Measurements from ENCODE around the gene NFIB. TPM values are rescaled to one million over a fixed set of nuclear protein-coding genes. Genes with fewer than 3 reads are reported as not detected.
A peak's percentile ranks its signal among the peaks of the same experiment; 100 is the strongest.

The NFIB gene
- 1.0 and 3.6 TPM in 2 replicates for total RNA-seq (2014; rRNA removed; shearing (Covaris generic); ENCODE audit: low replicate concordance)

- H3K27me3 ChIP-seq (ENCODE audit: low read length): no peaks in the 10 kb centered on the region
- peak within 1 kb of the TSS; percentile 72 for H3K9ac ChIP-seq (ENCODE audit: low read length)
Measured at GRCh38 chr9:14313951-14314423, at the start of gene NFIB. TSS of gene NFIB (minus strand) at chr9:14314141. CDS start at chr9:14313511, 630 bp downstream.

DNA sequence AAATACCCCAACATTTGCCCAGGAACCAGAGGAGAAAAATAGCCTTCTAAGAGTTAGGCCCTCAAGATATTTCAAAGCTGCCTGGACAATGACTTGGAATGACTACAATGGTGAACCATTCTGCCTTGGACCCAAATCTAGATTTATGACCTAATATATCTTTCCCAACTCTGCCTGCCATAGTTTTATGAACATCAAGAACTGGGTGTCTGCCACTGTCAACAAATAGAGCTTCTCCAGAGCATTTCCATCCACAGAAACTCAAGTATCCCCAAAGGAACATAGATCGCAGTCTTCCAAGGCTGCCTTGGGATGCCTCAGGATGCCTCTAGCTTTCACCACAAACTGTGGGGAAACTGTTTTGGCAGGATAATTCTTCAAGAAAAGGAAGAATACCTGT lies 48.2 kb upstream of the NFIB start:
- Histone ChIP-seq H3K4me1 (ENCODE audit: low read length) (no peaks in the 10 kb centered on the region), H3K9me3 (ENCODE audit: low read length) (no peaks in the 10 kb centered on the region), H3K36me3 (ENCODE audit: insufficient read depth, low read length) (no peaks in the 10 kb centered on the region), H3K27ac (ENCODE audit: low read length) (no peak overlapping the region), H3K4me2 (ENCODE audit: low read depth, low read length, poor library complexity, severe bottlenecking) (no peak overlapping the region), H3K27me3 (ENCODE audit: low read length) (no peaks in the 10 kb centered on the region), H3K79me2 (ENCODE audit: low read length) (no peaks in the 10 kb centered on the region), H4K20me1 (ENCODE audit: insufficient read depth, low read depth, low read length) (no peaks in the 10 kb centered on the region), H3K9me2 (replicated peaks; ENCODE audit: insufficient read depth, low read length) (no peaks in the 10 kb centered on the region), H3K9ac (ENCODE audit: low read length) (no peak overlapping the region), H2AFZ (ENCODE audit: low read length) (no peak overlapping the region), H3K4me3 (ENCODE audit: low read length) (no peak overlapping the region)
- DNase-seq: no peak

More at GRCh38 chr9:14313951-14314423, at the start of gene NFIB:
- Histone ChIP-seq H3K4me2 (ENCODE audit: low read depth, low read length, poor library complexity, severe bottlenecking) (peak within 1 kb of the TSS; percentile 69), H3K27ac (ENCODE audit: low read length) (no peak within 1 kb of the TSS), H3K4me1 (ENCODE audit: low read length) (peaks cover 46% of the 10 kb centered on the region), H3K9me3 (ENCODE audit: low read length) (no peaks in the 10 kb centered on the region), H3K36me3 (ENCODE audit: insufficient read depth, low read length) (no peaks in the 10 kb centered on the region), H2AFZ (ENCODE audit: low read length) (peak within 1 kb of the TSS; percentile 77; the same call in 1 of the 2 replicates), H3K79me2 (ENCODE audit: low read length) (no peaks in the 10 kb centered on the region), H4K20me1 (ENCODE audit: insufficient read depth, low read depth, low read length) (no peaks in the 10 kb centered on the region), H3K9me2 (replicated peaks; ENCODE audit: insufficient read depth, low read length) (no peaks in the 10 kb centered on the region), H3K4me3 (ENCODE audit: low read length) (peak within 1 kb of the TSS; percentile 59)
- no peak for DNase-seq

DNA sequence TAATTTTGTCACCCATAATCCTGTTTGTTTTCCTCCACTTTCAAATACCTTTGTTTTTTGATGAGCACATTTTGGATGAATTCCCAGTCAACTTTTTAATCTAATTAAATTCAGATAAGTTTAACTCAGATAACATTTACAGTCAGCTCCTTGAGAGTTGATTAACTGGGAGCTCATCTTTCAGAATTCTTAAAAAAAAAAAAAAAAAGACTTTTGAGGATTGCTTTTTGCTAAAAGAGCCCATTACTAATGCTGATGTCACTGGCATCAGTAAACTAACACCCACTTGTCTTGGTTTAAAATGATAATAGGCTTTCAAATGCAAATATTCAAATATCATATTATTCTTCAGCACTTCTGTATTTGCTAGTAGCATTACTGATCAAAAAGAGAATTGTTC lies 47.1 kb upstream of the NFIB start:
- H3K9me2 ChIP-seq (replicated peaks; ENCODE audit: insufficient read depth, low read length): no peaks in the 10 kb centered on the region
- no peak overlapping the region for H3K4me3 ChIP-seq (ENCODE audit: low read length)
- H4K20me1 ChIP-seq (ENCODE audit: insufficient read depth, low read depth, low read length): no peaks in the 10 kb centered on the region
- no peaks in the 10 kb centered on the region for H3K4me1 ChIP-seq (ENCODE audit: low read length)
- H3K9me3 ChIP-seq (ENCODE audit: low read length): no peaks in the 10 kb centered on the region
- no peak overlapping the region for H2AFZ ChIP-seq (ENCODE audit: low read length)
- DNase-seq: no peak
- no peak overlapping the region for H3K9ac ChIP-seq (ENCODE audit: low read length)
- no peaks in the 10 kb centered on the region for H3K27me3 ChIP-seq (ENCODE audit: low read length)
- H3K27ac ChIP-seq (ENCODE audit: low read length): no peak overlapping the region
- no peaks in the 10 kb centered on the region for H3K79me2 ChIP-seq (ENCODE audit: low read length)
- H3K4me2 ChIP-seq (ENCODE audit: low read depth, low read length, poor library complexity, severe bottlenecking): no peak overlapping the region
- no peaks in the 10 kb centered on the region for H3K36me3 ChIP-seq (ENCODE audit: insufficient read depth, low read length)

DNA sequence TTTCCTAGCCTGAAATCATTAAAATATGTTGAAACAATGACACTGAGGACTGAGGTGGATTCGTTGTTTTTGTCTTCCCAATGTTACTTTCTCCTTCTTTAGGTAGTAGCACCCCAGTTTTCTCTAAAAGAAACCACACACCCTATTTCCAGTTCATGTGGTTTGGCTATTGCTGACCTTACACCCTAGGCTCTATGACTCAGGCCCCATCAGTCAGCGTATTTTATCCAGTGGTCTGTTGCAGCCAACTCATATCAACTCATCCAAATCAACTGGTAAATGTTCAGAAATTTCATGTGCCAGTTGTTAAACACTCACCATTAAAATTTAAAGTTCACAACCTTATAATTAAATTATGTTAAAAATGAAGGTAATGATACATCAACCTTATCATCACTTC lies 44.6 kb upstream of the NFIB start:
- H3K9ac ChIP-seq (ENCODE audit: low read length): no peak overlapping the region
- H3K9me2 ChIP-seq (replicated peaks; ENCODE audit: insufficient read depth, low read length): no peaks in the 10 kb centered on the region
- H3K4me3 ChIP-seq (ENCODE audit: low read length): no peak overlapping the region
- no peaks in the 10 kb centered on the region for H4K20me1 ChIP-seq (ENCODE audit: insufficient read depth, low read depth, low read length)
- H3K27me3 ChIP-seq (ENCODE audit: low read length): no peaks in the 10 kb centered on the region
- peaks cover 9% of the 10 kb centered on the region for H3K4me1 ChIP-seq (ENCODE audit: low read length)
- no peak for DNase-seq
- H3K36me3 ChIP-seq (ENCODE audit: insufficient read depth, low read length): no peaks in the 10 kb centered on the region
- no peak overlapping the region for H3K27ac ChIP-seq (ENCODE audit: low read length)
- H3K4me2 ChIP-seq (ENCODE audit: low read depth, low read length, poor library complexity, severe bottlenecking): no peak overlapping the region
- no peak overlapping the region for H2AFZ ChIP-seq (ENCODE audit: low read length)
- no peaks in the 10 kb centered on the region for H3K79me2 ChIP-seq (ENCODE audit: low read length)
- no peaks in the 10 kb centered on the region for H3K9me3 ChIP-seq (ENCODE audit: low read length)

DNA sequence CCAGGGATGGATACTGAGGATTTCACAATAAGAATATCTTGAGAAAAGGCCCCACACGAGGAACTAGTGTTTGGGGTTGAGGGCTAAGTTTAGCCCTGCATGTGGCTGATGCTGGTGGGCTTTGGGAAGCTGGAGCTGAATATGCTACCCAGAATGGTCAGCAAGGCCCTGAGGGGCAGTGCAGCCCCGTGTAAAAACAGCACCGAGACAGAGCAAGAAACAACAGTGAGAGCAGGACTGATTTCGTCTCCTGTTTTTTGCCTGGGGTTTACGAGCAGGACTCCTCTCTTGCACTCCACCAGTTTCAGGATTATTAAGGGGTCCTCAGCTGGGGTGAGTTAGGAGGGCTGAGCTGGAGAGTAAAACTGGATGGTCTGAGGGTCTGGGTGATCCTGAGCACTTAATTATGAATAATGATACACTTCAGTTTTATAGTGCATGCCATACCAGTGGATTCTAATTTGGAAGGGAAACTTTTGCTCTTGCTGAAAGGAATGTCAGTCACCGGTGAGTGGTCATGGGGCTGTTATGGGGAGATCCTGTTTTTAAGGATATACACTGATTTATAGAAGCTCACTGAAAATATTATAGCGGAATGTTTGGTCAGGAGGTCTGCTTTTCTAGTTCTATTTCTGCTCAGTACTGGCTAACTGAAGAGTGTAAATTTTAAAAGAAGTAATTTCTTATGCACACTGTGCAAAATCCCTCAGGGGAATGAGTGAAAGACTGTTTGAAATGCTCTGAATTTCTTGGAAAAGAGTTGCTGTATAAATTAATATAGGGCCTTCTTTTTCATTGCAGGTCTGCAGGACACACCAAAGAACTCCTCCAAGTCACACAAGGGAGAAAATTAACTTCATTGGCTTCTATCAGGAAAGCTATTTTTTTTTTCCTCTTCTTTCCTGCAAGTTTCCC lies 42.7 kb upstream of the NFIB start:
- Histone ChIP-seq H3K9me3 (ENCODE audit: low read length) (no peaks in the 10 kb centered on the region), H3K36me3 (ENCODE audit: insufficient read depth, low read length) (no peaks in the 10 kb centered on the region), H3K4me2 (ENCODE audit: low read depth, low read length, poor library complexity, severe bottlenecking) (no peak overlapping the region), H3K4me3 (ENCODE audit: low read length) (no peak overlapping the region), H3K9me2 (replicated peaks; ENCODE audit: insufficient read depth, low read length) (no peaks in the 10 kb centered on the region), H3K4me1 (ENCODE audit: low read length) (peaks cover 12% of the 10 kb centered on the region), H2AFZ (ENCODE audit: low read length) (no peak overlapping the region), H3K27me3 (ENCODE audit: low read length) (no peaks in the 10 kb centered on the region), H3K27ac (ENCODE audit: low read length) (no peak overlapping the region), H4K20me1 (ENCODE audit: insufficient read depth, low read depth, low read length) (no peaks in the 10 kb centered on the region), H3K79me2 (ENCODE audit: low read length) (no peaks in the 10 kb centered on the region), H3K9ac (ENCODE audit: low read length) (no peak overlapping the region)
- no peak for DNase-seq

DNA sequence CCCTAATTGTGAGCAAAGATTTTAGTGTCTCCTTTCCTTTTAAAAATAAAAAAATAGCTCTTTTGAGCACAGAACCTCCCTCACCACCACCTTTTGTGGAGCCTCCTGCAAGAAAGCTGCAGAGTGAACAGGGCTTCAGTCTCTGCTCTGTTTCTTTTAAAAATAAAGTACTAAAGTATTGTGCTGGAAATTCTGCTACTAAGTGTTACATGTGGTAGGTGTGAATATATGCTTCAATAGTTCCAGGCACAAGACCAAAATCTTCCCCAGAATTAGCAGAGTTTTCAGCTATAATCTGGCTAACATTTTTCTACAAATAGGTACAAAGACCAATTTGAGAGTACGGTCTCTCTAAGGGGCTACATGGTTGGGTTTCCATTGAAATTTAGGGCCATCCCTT lies 40.3 kb upstream of the NFIB start:
- H3K27me3 ChIP-seq (ENCODE audit: low read length): no peaks in the 10 kb centered on the region
- no peak overlapping the region for H3K4me2 ChIP-seq (ENCODE audit: low read depth, low read length, poor library complexity, severe bottlenecking)

GRCh38 chr9:14353222-14354056 lies 39.5 kb upstream of the NFIB start:
- Histone ChIP-seq H3K79me2 (ENCODE audit: low read length) (no peaks in the 10 kb centered on the region), H3K4me1 (ENCODE audit: low read length) (peaks cover 12% of the 10 kb centered on the region), H3K4me3 (ENCODE audit: low read length) (peak overlapping the region; percentile 42; the same call in 1 of the 2 replicates), H3K9me2 (replicated peaks; ENCODE audit: insufficient read depth, low read length) (no peaks in the 10 kb centered on the region), H3K27ac (ENCODE audit: low read length) (no peak overlapping the region), H4K20me1 (ENCODE audit: insufficient read depth, low read depth, low read length) (no peaks in the 10 kb centered on the region), H3K9ac (ENCODE audit: low read length) (0 out of 2 replicates have a peak overlapping the region, but pooled peaks have one; percentile 12), H3K36me3 (ENCODE audit: insufficient read depth, low read length) (no peaks in the 10 kb centered on the region), H3K27me3 (ENCODE audit: low read length) (no peaks in the 10 kb centered on the region), H3K9me3 (ENCODE audit: low read length) (no peaks in the 10 kb centered on the region), H3K4me2 (ENCODE audit: low read depth, low read length, poor library complexity, severe bottlenecking) (peak overlapping the region; percentile 36), H2AFZ (ENCODE audit: low read length) (peak overlapping the region; percentile 77; the same call in 1 of the 2 replicates)
- peak; percentile 93 for DNase-seq

More for the DNA sequence above, 40.3 kb upstream of the NFIB start:
- no peaks in the 10 kb centered on the region for H3K36me3 ChIP-seq (ENCODE audit: insufficient read depth, low read length)
- no peak overlapping the region for H3K27ac ChIP-seq (ENCODE audit: low read length)
- no peaks in the 10 kb centered on the region for H3K9me3 ChIP-seq (ENCODE audit: low read length)
- no peak overlapping the region for H3K4me3 ChIP-seq (ENCODE audit: low read length)
- H3K9ac ChIP-seq (ENCODE audit: low read length): no peak overlapping the region
- no peak overlapping the region for H2AFZ ChIP-seq (ENCODE audit: low read length)
- no peaks in the 10 kb centered on the region for H3K9me2 ChIP-seq (replicated peaks; ENCODE audit: insufficient read depth, low read length)
- no peaks in the 10 kb centered on the region for H4K20me1 ChIP-seq (ENCODE audit: insufficient read depth, low read depth, low read length)
- no peak for DNase-seq
- H3K4me1 ChIP-seq (ENCODE audit: low read length): peaks cover 12% of the 10 kb centered on the region
- H3K79me2 ChIP-seq (ENCODE audit: low read length): no peaks in the 10 kb centered on the region

GRCh38 chr9:14352503-14352902 lies 38.6 kb upstream of the NFIB start:
- no peak overlapping the region for H3K9ac ChIP-seq (ENCODE audit: low read length)
- no peaks in the 10 kb centered on the region for H3K27me3 ChIP-seq (ENCODE audit: low read length)
- H3K4me2 ChIP-seq (ENCODE audit: low read depth, low read length, poor library complexity, severe bottlenecking): no peak overlapping the region
- no peaks in the 10 kb centered on the region for H3K9me2 ChIP-seq (replicated peaks; ENCODE audit: insufficient read depth, low read length)
- no peak overlapping the region for H3K27ac ChIP-seq (ENCODE audit: low read length)
- no peak for DNase-seq
- peaks cover 12% of the 10 kb centered on the region for H3K4me1 ChIP-seq (ENCODE audit: low read length)
- H4K20me1 ChIP-seq (ENCODE audit: insufficient read depth, low read depth, low read length): no peaks in the 10 kb centered on the region
- H3K9me3 ChIP-seq (ENCODE audit: low read length): no peaks in the 10 kb centered on the region
- no peaks in the 10 kb centered on the region for H3K36me3 ChIP-seq (ENCODE audit: insufficient read depth, low read length)
- H2AFZ ChIP-seq (ENCODE audit: low read length): no peak overlapping the region
- H3K79me2 ChIP-seq (ENCODE audit: low read length): no peaks in the 10 kb centered on the region
- H3K4me3 ChIP-seq (ENCODE audit: low read length): no peak overlapping the region
